Nephron (organoid): Measurements from ENCODE around the gene MSLN.

Experiments
- H3K27ac Mint-ChIP-seq, 3 experiments: 2 replicates each; pipeline ENCODE4 v1.8.0; 2020; ENCODE audit warnings: mixed read lengths in 3 of 3, mild to moderate bottlenecking in 2 of 3, moderate library complexity in 1 of 3
- H3K27me3 Mint-ChIP-seq: 2 replicates; pipeline ENCODE4 v1.8.0; 2021; ENCODE audit warnings: low read depth, mild to moderate bottlenecking, moderate library complexity, mixed read lengths
- H3K36me3 Mint-ChIP-seq: 2 replicates; pipeline ENCODE4 v1.8.0; 2020; ENCODE audit warnings: low read depth, mixed read lengths
- H3K4me1 Mint-ChIP-seq: 2 replicates; pipeline ENCODE4 v1.8.0; 2020; ENCODE audit warnings: mixed read lengths
- H3K4me3 Mint-ChIP-seq, 3 experiments: 2 replicates each; pipeline ENCODE4 v1.8.0; 2020; ENCODE audit warnings: mild to moderate bottlenecking in 3 of 3, mixed read lengths in 3 of 3, moderate library complexity in 2 of 3
- H3K9me3 Mint-ChIP-seq: 2 replicates; pipeline ENCODE4 v1.8.0; 2020; ENCODE audit warnings: mixed read lengths
- TF ChIP-seq, protein P1 (sequence below), 3 experiments: fragments of 200-600 bp; sonication (generic); IDR thresholded peaks; one replicate each; pipeline ENCODE4 v1.5.0; 2021; ENCODE audit warnings: antibody characterized with exemption in 3 of 3; ENCODE audit not compliant: unreplicated experiment in 3 of 3

The MSLN gene

DNA sequence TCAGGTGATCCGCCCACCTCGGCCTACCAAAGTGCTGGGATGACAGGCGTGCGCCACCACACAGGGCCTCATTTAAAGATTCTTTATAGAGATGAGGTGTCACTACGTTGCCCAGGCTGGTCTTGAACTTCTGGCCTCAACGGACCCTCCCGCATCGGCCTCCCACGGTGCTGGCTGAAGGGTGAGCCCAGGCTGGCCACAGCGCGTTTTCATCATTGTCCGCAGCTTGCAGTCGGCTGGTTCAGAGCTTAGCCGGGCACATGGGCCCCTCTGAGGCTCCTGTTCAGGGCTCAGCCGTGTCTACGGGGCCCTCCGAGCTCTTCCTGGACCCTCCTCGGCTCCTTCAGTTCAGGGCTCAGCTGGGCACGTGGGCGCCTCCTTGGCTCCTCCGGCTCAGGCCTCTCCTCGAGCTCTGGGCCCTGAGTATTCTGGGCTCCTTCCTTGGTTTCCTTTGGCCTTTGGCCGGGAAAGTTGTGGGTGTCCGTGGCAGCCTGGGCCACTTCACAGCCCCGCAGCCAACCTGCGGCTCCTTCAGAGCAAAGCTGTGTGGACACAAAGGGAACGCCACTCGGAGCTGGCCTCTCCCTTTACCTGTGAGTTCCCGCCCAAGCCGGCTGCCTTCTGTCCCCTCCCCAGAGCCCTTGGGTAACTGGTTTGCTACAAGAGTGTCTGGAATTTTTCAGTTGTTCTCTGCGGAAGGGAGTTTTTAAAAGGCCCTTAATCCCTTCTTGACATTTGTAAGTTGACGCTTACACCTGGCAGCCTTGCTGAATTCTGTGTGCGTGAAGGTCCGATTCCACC is 1.2 kb upstream of the MSLN start:
- peaks cover 3% of the 10 kb centered on the region for H3K9me3 Mint-ChIP-seq
- H3K4me3 Mint-ChIP-seq: no peak overlapping the region
- peak overlapping the region in 2 of 3 experiments; percentile 24 to 73 for H3K27ac Mint-ChIP-seq
- H3K36me3 Mint-ChIP-seq: no peaks in the 10 kb centered on the region
- peaks cover 4% of the 10 kb centered on the region for H3K4me1 Mint-ChIP-seq
- no peaks in the 10 kb centered on the region for H3K27me3 Mint-ChIP-seq
- TF ChIP-seq, protein P1, sequence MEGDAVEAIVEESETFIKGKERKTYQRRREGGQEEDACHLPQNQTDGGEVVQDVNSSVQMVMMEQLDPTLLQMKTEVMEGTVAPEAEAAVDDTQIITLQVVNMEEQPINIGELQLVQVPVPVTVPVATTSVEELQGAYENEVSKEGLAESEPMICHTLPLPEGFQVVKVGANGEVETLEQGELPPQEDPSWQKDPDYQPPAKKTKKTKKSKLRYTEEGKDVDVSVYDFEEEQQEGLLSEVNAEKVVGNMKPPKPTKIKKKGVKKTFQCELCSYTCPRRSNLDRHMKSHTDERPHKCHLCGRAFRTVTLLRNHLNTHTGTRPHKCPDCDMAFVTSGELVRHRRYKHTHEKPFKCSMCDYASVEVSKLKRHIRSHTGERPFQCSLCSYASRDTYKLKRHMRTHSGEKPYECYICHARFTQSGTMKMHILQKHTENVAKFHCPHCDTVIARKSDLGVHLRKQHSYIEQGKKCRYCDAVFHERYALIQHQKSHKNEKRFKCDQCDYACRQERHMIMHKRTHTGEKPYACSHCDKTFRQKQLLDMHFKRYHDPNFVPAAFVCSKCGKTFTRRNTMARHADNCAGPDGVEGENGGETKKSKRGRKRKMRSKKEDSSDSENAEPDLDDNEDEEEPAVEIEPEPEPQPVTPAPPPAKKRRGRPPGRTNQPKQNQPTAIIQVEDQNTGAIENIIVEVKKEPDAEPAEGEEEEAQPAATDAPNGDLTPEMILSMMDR (IDR thresholded peaks at IDR 0.05; ENCODE audit: unreplicated experiment in 3 of 3): no peak

DNA sequence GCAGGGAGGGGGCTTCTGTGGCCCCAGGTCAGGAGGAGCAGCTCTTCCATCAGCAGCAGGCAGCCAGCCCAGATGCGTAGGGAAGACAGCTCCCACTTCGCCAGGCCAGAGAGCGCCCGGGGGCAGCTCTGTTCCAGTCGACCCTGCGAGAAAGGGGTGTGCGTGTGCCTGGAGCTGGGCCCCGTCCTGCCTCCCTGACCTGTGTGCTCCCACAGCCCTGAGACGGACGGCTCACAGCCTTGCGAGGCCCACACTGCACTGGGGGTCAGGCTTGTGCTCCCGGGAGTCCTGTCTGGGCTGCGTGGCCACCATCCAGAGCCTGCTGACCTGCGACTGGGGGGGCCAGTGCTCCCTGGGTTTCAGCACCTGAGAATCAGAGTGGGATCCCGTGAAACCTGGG is 469 bp upstream of the MSLN start:
- peaks cover 3% of the 10 kb centered on the region for H3K9me3 Mint-ChIP-seq
- H3K27me3 Mint-ChIP-seq: no peaks in the 10 kb centered on the region
- no peaks in the 10 kb centered on the region for H3K36me3 Mint-ChIP-seq
- TF ChIP-seq, protein P1 (IDR thresholded peaks at IDR 0.05; ENCODE audit: unreplicated experiment in 3 of 3): no peak
- H3K4me3 Mint-ChIP-seq: no peak overlapping the region
- peak overlapping the region in 2 of 3 experiments; percentile 24 to 73 for H3K27ac Mint-ChIP-seq
- peaks cover 4% of the 10 kb centered on the region for H3K4me1 Mint-ChIP-seq

DNA sequence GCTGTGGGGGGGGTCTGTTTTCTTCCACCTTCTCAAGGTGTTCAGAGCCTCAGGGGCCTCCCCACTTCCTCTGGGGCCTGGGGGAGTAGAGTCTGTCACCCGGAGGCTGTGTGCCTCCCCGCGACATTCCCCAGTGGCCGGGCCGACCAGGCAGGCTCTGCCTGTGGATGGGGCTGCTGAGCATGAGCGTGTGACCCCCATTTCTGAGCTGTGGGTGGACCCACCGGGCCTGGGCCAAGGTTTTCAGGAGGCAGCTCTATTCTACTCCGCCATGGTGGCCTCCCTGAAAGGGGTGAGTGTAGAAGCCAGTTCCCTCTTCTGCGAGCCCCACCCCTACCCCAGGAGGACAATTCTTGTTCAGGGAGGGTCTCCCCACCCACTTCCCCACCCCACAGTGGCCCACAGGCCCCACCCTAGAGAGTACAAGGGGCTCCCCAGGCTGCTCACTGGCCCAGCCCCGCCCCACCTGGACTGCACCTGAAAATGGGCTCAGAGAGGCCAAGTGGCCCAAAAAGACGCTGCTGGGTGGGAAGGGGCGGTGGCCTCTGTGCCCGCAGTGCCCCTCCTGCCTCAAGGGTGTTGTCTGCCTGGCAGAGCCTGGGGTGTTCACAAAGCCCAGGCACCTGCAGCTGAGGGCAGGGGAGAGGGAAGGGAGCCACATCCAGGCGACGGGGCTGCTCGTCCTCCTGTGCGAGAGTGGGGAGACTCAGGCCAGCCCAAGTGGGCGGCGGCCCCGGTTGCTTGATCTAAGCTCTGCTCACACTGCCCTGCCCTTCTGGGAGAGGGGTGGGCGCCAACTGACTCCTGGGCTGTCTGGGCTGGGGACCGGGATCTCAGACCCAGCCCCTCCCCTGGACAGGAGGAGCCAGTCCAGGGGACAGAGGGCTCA is 1.3 kb downstream of the MSLN start:
- Mint-ChIP-seq H3K36me3 (no peaks in the 10 kb centered on the region), H3K27ac (no peak overlapping the region), H3K27me3 (no peaks in the 10 kb centered on the region), H3K4me3 (no peak overlapping the region), H3K4me1 (peaks cover 4% of the 10 kb centered on the region), H3K9me3 (no peaks in the 10 kb centered on the region)
- TF ChIP-seq, protein P1 (IDR thresholded peaks at IDR 0.05; ENCODE audit: unreplicated experiment in 3 of 3): no peak

- H3K27ac Mint-ChIP-seq: no peak overlapping the region
- no peak overlapping the region for H3K4me3 Mint-ChIP-seq
- peaks cover 4% of the 10 kb centered on the region for H3K4me1 Mint-ChIP-seq
- H3K9me3 Mint-ChIP-seq: no peaks in the 10 kb centered on the region
- TF ChIP-seq, protein P1 (IDR thresholded peaks at IDR 0.05; ENCODE audit: unreplicated experiment in 3 of 3): no peak
- H3K27me3 Mint-ChIP-seq: no peaks in the 10 kb centered on the region
- H3K36me3 Mint-ChIP-seq: no peaks in the 10 kb centered on the region
These were observed 2.2 kb downstream of the MSLN start for GRCh38 chr16:762595-763268.

GRCh38 chr16:763369-764183 is 3.0 kb downstream of the MSLN start:
- TF ChIP-seq, protein P1 (IDR thresholded peaks at IDR 0.05; ENCODE audit: unreplicated experiment in 3 of 3): no peak
- peaks cover 4% of the 10 kb centered on the region for H3K4me1 Mint-ChIP-seq
- H3K9me3 Mint-ChIP-seq: no peaks in the 10 kb centered on the region
- no peaks in the 10 kb centered on the region for H3K27me3 Mint-ChIP-seq
- no peaks in the 10 kb centered on the region for H3K36me3 Mint-ChIP-seq
- no peak overlapping the region for H3K4me3 Mint-ChIP-seq
- no peak overlapping the region for H3K27ac Mint-ChIP-seq
